Measurements from ENCODE around the gene CYP1A2. TPM values are rescaled to one million over a fixed set of nuclear protein-coding genes. Genes with fewer than 3 reads are reported as not detected.

CYP1A2 gene
- total and polyA plus RNA-seq, 9 of the 15 experiments (the other 6 are each of a cell fraction or from before 2014, with no cell fraction given), result not detected

DNA sequence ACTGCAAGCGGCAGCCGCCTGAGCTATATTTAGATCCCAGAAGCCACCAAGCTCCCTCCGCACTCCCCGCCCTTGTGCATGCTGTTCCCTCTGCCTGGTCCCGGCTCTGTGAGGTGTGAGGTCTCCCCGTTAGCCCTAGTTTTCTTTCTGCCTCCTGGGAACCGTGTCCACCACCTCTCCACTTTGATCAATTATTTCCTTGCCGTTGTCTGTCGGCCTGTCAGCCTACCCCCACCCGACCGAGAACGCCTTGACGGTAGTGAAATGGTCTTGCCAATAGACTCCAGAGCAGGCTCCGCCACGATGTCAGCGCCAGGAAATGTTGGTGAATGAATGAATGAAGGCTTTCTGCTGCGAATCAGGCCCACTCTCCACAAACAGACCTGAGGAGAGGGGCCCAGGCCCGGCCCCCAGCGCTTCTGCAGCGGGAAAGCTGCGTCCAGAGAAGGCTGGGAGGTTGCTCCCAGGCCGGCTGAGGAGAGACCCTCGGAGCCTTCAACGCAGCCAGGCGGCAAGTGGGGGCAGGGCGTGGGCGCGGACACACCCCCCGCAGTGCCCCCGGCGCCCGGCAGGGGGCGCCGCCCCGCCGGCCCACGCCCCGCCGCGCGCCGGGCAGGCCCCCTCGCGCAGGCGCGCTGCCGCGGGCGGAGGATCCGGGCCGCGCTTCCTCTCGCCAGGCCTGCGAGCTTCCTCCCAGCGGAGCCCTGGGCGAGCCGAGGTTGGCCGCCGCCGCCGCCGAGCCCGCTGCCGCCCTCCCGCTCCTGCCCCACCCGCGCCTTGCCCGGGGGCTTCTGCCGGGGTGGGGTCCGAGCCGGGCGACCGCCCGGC lies 33.0 kb downstream of the CYP1A2 start, which contains the start of gene CSK (continued):
- TF ChIP-seq TEAD1 (CRISPR knock-in tag; IDR thresholded peaks at IDR 0.05) (0 out of 4 replicates have a peak, but pooled peaks of 1 of the 2 experiments have one; percentile 42), XRCC4 (IDR thresholded peaks at IDR 0.05; ENCODE audit: extremely low read depth, insufficient read depth, insufficient read length) (no peak), ZNF766 (CRISPR knock-in tag; conservative IDR thresholded peaks at IDR 0.05) (no peak), RBM34 (IDR thresholded peaks at IDR 0.05; ENCODE audit: borderline replicate concordance, insufficient read depth, low read length) (no peak), DDX20 (tag; IDR thresholded peaks at IDR 0.05; ENCODE audit: low read depth) (no peak), YY1 (IDR thresholded peaks at IDR 0.05; ENCODE audit: borderline replicate concordance in 1 of 3, control insufficient read depth in 1 of 3, extremely low read depth in 1 of 3, insufficient read depth in 3 of 3, insufficient read length in 1 of 3, insufficient replicate concordance in 2 of 3, low read depth in 1 of 3, low read length in 2 of 3) (peak in 1 of 3 experiments; percentile 19), ZFP30 (CRISPR knock-in tag; IDR thresholded peaks at IDR 0.05; ENCODE audit: borderline replicate concordance) (no peak), KDM1A (IDR thresholded peaks at IDR 0.05) (peak in 1 of 2 experiments; percentile 3; a peak in 1 of 4 replicates), FOXP1 (CRISPR knock-in tag; IDR thresholded peaks at IDR 0.05) (0 out of 2 replicates have a peak, but pooled peaks have one; percentile 47), CHD4 (IDR thresholded peaks at IDR 0.05; ENCODE audit: insufficient read depth, insufficient replicate concordance, low read depth, low read length, poor library complexity, severe bottlenecking) (no peak), TBP (optimal IDR thresholded peaks at IDR 0.05; ENCODE audit: low read depth, low read length) (peak; percentile 25), DMBX1 (CRISPR knock-in tag; IDR thresholded peaks at IDR 0.05; ENCODE audit: borderline replicate concordance) (no peak), ZNF143 (CRISPR knock-in tag; IDR thresholded peaks at IDR 0.05) (no peak), SMAD2 (IDR thresholded peaks at IDR 0.05; ENCODE audit: low read depth, low read length) (no peak), RFX1 (IDR thresholded peaks at IDR 0.05) (no peak), SOX6 (IDR thresholded peaks at IDR 0.05) (no peak), IRF2 (CRISPR knock-in tag; IDR thresholded peaks at IDR 0.05) (no peak), SUPT5H (IDR thresholded peaks at IDR 0.05) (no peak)
- TF ChIP-seq, protein P1, sequence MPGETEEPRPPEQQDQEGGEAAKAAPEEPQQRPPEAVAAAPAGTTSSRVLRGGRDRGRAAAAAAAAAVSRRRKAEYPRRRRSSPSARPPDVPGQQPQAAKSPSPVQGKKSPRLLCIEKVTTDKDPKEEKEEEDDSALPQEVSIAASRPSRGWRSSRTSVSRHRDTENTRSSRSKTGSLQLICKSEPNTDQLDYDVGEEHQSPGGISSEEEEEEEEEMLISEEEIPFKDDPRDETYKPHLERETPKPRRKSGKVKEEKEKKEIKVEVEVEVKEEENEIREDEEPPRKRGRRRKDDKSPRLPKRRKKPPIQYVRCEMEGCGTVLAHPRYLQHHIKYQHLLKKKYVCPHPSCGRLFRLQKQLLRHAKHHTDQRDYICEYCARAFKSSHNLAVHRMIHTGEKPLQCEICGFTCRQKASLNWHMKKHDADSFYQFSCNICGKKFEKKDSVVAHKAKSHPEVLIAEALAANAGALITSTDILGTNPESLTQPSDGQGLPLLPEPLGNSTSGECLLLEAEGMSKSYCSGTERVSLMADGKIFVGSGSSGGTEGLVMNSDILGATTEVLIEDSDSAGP (CRISPR knock-in tag; IDR thresholded peaks at IDR 0.05), result no peak
- TF ChIP-seq, protein P2, sequence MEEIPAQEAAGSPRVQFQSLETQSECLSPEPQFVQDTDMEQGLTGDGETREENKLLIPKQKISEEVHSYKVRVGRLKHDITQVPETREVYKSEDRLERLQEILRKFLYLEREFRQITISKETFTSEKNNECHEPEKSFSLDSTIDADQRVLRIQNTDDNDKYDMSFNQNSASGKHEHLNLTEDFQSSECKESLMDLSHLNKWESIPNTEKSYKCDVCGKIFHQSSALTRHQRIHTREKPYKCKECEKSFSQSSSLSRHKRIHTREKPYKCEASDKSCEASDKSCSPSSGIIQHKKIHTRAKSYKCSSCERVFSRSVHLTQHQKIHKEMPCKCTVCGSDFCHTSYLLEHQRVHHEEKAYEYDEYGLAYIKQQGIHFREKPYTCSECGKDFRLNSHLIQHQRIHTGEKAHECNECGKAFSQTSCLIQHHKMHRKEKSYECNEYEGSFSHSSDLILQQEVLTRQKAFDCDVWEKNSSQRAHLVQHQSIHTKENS (CRISPR knock-in tag; IDR thresholded peaks at IDR 0.05), result no peak
- TF ChIP-seq, protein P3, sequence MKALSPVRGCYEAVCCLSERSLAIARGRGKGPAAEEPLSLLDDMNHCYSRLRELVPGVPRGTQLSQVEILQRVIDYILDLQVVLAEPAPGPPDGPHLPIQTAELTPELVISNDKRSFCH (CRISPR knock-in tag; IDR thresholded peaks at IDR 0.05), result no peak
- TF ChIP-seq, protein P3 (tag; IDR thresholded peaks at IDR 0.05), result no peak

Data from K562 (cell line).